ENCODE results near the gene GALNTL6. TPM values are rescaled to one million over a fixed set of nuclear protein-coding genes. Genes with fewer than 3 reads are reported as not detected.

Gene GALNTL6
- total RNA-seq, 1 experiment from 2014 or later = not detected

- no peak overlapping the region for H3K27ac ChIP-seq (ENCODE audit: low read depth, low read length)
- ChIA-PET POLR2A (no interaction called here), CTCF (no interaction called here), RAD21 (ENCODE audit: low non-redundant PET in 1 of 2, low total read pairs in 2 of 2, uncharacterized antibody in 2 of 2, unreplicated experiment in 2 of 2) (no interaction called here)
- no peak overlapping the region for H2AFZ ChIP-seq (ENCODE audit: low read depth, low read length, poor library complexity, severe bottlenecking)
- no peaks in the 10 kb centered on the region for H3K27me3 ChIP-seq (ENCODE audit: insufficient read depth, low read length)
- no peaks in the 10 kb centered on the region for H4K20me1 ChIP-seq (ENCODE audit: insufficient read depth)
- H3K4me2 ChIP-seq (ENCODE audit: low read length) = no peak overlapping the region
- H3K4me3 ChIP-seq (replicated peaks in 1 of 2; ENCODE audit: low read depth in 1 of 2, low read length in 2 of 2) = no peak overlapping the region
- no peaks in the 10 kb centered on the region for H3K79me2 ChIP-seq (ENCODE audit: insufficient read depth, low read length)
- no TSS peak for BruUV-seq (replicated peaks)
- no peaks in the 10 kb centered on the region for H3K9me2 ChIP-seq (ENCODE audit: insufficient read depth)
- DNase-seq (ENCODE audit: low read depth, low spot score) (no peak), ATAC-seq (no peak)
- intact Hi-C loops (cut with micrococcal nuclease) = no loop called here
- H3K36me3 ChIP-seq (ENCODE audit: control insufficient read depth in 1 of 2, insufficient read depth in 2 of 2, low read length in 2 of 2) = no peaks in the 10 kb centered on the region
- H3K9ac ChIP-seq (ENCODE audit: low read length) = no peak overlapping the region
- H3K9me3 ChIP-seq (ENCODE audit: control insufficient read depth in 1 of 2, insufficient read depth in 1 of 2, low read depth in 1 of 2, low read length in 2 of 2) = no peaks in the 10 kb centered on the region
- H3K4me1 ChIP-seq (ENCODE audit: control insufficient read depth in 1 of 2, insufficient read depth in 2 of 2, low read length in 2 of 2) = no peaks in the 10 kb centered on the region
- TF ChIP-seq CTCF (IDR thresholded peaks at IDR 0.05 in 2 of 3, conservative IDR thresholded peaks at IDR 0.05 in 1 of 3; ENCODE audit: borderline replicate concordance in 1 of 3, insufficient read depth in 1 of 3, low read depth in 2 of 3, low read length in 2 of 3) (peak in 2 of 3 experiments; percentile 16 to 29; a peak in 2 of 6 replicates), REST (IDR thresholded peaks at IDR 0.05; ENCODE audit: low read depth) (no peak), MAX (IDR thresholded peaks at IDR 0.05) (no peak), CEBPB (IDR thresholded peaks at IDR 0.05; ENCODE audit: low read depth) (no peak), POLR2AphosphoS5 (IDR thresholded peaks at IDR 0.05; ENCODE audit: low read depth, low read length) (no peak)
Measured at GRCh38 chr4:172543249-172543648, 730.0 kb downstream of the GALNTL6 start.
